Kidney epithelial cell (primary cell): ENCODE data around the gene CDH2. TPM values are rescaled to one million over a fixed set of nuclear protein-coding genes. Genes with fewer than 3 reads are reported as not detected.

Experiments
- DNase-seq: peaks from one replicate; pipeline ENCODE4 v3.0.0-alpha.2; 2010; ENCODE audit warnings: low read depth
- H3K27me3 ChIP-seq: 2 replicates; pipeline ENCODE4 v1.6.0; 2011; ENCODE audit warnings: low read length; ENCODE audit not compliant: control insufficient read depth, insufficient read depth
- H3K36me3 ChIP-seq: 2 replicates; pipeline ENCODE4 v1.5.1; 2011; ENCODE audit warnings: low read length; ENCODE audit not compliant: control insufficient read depth, insufficient read depth
- H3K4me3 ChIP-seq: 2 replicates; pipeline ENCODE4 v1.5.1; 2011; ENCODE audit warnings: low read depth, mild to moderate bottlenecking, control low read depth, low read length
- CTCF ChIP-seq: IDR thresholded peaks from 2 replicates; pipeline ENCODE4 v1.5.1; 2011; ENCODE audit warnings: mild to moderate bottlenecking, moderate library complexity, low read length, control low read depth, inconsistent platforms; ENCODE audit not compliant: insufficient read depth, poor library complexity, severe bottlenecking
- total RNA-seq: library from RNA; depleted of rRNA; stranded (reverse); fragments of >200 nt; gene quantifications from 2 replicates; pipeline ENCODE4 v1.2.3, GENCODE V29; 2015

Gene CDH2
- total RNA-seq, 1 donor from 2014 or later = 190 TPM

DNA sequence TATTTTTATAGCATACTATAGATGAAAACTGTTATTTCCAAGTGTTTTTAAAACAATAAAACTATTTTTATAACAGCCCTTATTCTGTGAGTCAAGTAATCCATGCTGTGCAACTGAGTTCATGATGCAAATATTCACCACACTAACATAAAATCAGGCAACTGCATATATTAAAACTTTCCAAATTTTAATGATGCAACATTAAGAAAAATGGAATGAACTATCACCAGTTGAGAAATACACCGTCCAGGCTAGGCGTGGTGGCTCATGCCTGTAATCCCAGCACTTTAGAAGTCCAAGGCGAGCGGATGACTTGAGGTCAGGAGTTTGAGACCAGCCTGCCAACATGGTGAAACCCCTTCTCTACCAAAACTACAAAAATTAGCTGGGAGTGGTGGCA lies 114.5 kb downstream of the CDH2 start:
- DNase-seq = no peak

DNA sequence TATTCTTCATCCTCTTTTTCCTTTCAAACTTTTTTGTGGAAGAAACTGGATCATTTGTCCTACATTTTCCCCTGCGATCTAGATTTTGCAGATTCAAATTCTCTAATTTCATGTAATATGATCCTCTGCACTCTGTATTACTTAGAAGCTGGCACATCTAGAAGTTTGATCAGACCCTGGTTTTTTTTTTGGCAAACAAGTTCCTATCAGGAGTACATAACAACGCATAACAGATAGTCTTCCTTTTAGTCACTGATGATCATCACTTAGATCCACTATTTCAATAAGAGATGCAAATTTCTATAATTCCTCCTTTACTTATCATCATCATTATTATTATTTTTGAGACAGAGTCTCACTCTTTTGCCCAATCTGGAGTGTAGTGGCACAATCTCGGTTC lies 117.1 kb downstream of the CDH2 start:
- no peak for DNase-seq
- TF ChIP-seq CTCF = no peak
- Histone ChIP-seq H3K4me3 (no peak overlapping the region), H3K27me3 (no peaks in the 10 kb centered on the region), H3K36me3 (no peaks in the 10 kb centered on the region)

More for the DNA sequence above, 114.5 kb downstream of the CDH2 start:
- H3K27me3 ChIP-seq = no peaks in the 10 kb centered on the region
- no peaks in the 10 kb centered on the region for H3K36me3 ChIP-seq
- no peak overlapping the region for H3K4me3 ChIP-seq
- no peak for TF ChIP-seq CTCF

DNA sequence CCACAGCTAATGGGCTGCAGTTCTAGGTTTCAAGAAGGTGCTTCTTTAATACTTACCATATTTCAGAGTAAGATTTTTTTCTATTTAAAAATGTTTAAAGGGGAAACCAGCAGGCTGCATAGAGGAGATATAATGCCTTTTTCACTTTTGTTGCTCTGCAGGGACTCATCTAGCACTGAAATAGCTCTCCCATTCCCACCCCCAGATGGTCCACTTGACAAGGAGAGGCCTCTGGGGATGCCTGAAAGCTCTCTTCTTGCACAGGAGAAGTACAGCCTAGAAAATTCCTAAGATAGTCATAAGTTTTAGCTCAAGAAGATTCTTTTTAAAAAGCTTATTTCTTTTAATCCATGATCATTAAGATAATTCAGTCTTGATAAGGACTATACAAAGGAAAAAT lies 126.4 kb downstream of the CDH2 start:
- Histone ChIP-seq H3K4me3 (no peak overlapping the region), H3K36me3 (no peaks in the 10 kb centered on the region), H3K27me3 (no peaks in the 10 kb centered on the region)
- no peak for TF ChIP-seq CTCF
- DNase-seq = no peak

DNA sequence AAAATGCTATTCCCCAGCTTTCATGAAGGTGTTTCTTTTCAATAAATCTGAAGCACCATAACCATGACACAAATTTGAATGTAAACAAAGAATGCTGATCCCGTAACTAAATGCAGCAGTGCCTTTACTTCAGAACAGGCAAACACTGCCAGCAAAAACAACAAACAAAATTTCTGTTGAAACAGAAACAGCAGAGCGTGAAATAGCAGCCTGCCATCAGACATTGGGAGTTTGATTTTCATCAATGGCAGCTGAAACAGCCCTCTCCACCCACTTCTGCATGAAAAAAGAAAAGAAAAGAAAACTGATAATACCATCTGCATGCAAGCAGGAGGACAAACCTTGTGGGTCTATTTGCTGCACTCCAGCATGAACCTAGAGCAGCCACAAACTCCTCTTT lies 128.3 kb downstream of the CDH2 start:
- no peaks in the 10 kb centered on the region for H3K36me3 ChIP-seq
- H3K27me3 ChIP-seq = no peaks in the 10 kb centered on the region
- DNase-seq = no peak
- no peak for TF ChIP-seq CTCF
- no peak overlapping the region for H3K4me3 ChIP-seq

GRCh38 chr18:28045880-28046279 lies 131.1 kb downstream of the CDH2 start:
- no peak for TF ChIP-seq CTCF
- H3K27me3 ChIP-seq = no peaks in the 10 kb centered on the region
- no peak overlapping the region for H3K4me3 ChIP-seq
- DNase-seq = no peak
- no peaks in the 10 kb centered on the region for H3K36me3 ChIP-seq

GRCh38 chr18:28045176-28045810 lies 131.6 kb downstream of the CDH2 start:
- no peaks in the 10 kb centered on the region for H3K27me3 ChIP-seq
- H3K36me3 ChIP-seq = no peaks in the 10 kb centered on the region
- no peak for TF ChIP-seq CTCF
- peak; percentile 90 for DNase-seq
- no peak overlapping the region for H3K4me3 ChIP-seq
